ENCODE data around the gene SPAG16.
A peak's percentile ranks its signal among the peaks of the same experiment; 100 is the strongest.

Gene SPAG16

DNA sequence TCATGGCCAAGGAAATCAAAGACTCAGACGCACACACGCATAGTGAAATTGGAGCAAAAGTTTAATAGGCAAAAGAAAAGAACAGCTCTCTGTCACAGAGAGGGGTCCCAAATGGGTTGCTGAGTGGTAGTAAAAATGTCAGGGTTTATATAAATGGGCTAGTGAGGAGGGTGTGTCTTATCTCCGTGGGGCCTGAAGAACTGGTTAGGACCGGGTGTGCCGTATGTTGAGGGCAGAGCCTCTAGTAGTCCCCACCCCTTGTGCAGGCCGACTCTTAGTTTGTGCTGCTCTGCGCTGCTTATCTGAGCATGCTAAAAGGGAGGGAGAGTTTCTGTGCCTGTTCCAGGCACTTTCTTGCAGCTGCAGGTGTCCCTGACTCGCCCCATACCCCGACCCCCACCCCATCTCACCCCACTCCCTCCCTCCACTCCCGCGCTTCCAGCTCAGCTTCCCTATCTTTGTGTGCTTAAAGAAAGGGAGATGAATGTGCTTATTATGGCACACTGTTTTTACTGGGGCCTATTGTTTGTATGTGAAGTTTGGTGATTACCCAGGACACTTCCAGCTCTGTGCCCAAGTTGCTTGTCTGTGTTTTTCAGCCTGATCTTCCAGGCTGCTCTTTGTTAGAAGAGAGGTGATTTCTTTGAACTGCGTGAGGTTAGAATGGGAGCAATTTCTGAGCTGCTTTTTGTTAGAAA is 167.4 kb downstream of the SPAG16 start:
- TF ChIP-seq, protein P1, sequence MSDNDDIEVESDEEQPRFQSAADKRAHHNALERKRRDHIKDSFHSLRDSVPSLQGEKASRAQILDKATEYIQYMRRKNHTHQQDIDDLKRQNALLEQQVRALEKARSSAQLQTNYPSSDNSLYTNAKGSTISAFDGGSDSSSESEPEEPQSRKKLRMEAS (IDR thresholded peaks at IDR 0.05): no peak
- no peak for TF ChIP-seq USF1 (IDR thresholded peaks at IDR 0.05)
- TF ChIP-seq TEAD4 (IDR thresholded peaks at IDR 0.05): no peak
- TF ChIP-seq TAF1 (IDR thresholded peaks at IDR 0.05; ENCODE audit: low read depth): no peak

GRCh38 chr2:213455316-213456008 is 171.2 kb downstream of the SPAG16 start:
- no peak for TF ChIP-seq RAD21 (IDR thresholded peaks at IDR 0.05; ENCODE audit: low read depth)
- no peak for TF ChIP-seq YY1 (IDR thresholded peaks at IDR 0.05; ENCODE audit: low read depth)
- TF ChIP-seq TAF1 (IDR thresholded peaks at IDR 0.05; ENCODE audit: low read depth): no peak
- TF ChIP-seq TCF12 (IDR thresholded peaks at IDR 0.05; ENCODE audit: low read depth): no peak
- no peak for TF ChIP-seq ZBTB7A (IDR thresholded peaks at IDR 0.05; ENCODE audit: low read depth)
- no peak for TF ChIP-seq REST (IDR thresholded peaks at IDR 0.05; ENCODE audit: low read depth)
- TF ChIP-seq USF1 (IDR thresholded peaks at IDR 0.05): no peak
- no peak for TF ChIP-seq EGR1 (IDR thresholded peaks at IDR 0.05)
- TF ChIP-seq CREB1 (IDR thresholded peaks at IDR 0.05; ENCODE audit: low read depth): no peak
- TF ChIP-seq, protein P1 (IDR thresholded peaks at IDR 0.05): no peak

GRCh38 chr2:213475433-213475832 is 191.2 kb downstream of the SPAG16 start:
- TF ChIP-seq USF1 (IDR thresholded peaks at IDR 0.05): 0 out of 2 replicates have a peak, but pooled peaks have one; percentile 15
- TF ChIP-seq, protein P1 (IDR thresholded peaks at IDR 0.05): no peak

GRCh38 chr2:213476641-213477040 is 192.4 kb downstream of the SPAG16 start:
- TF ChIP-seq EP300 (IDR thresholded peaks at IDR 0.05; ENCODE audit: borderline replicate concordance): no peak
- TF ChIP-seq TEAD4 (IDR thresholded peaks at IDR 0.05): no peak
- TF ChIP-seq CEBPB (IDR thresholded peaks at IDR 0.05): no peak
- TF ChIP-seq USF1 (IDR thresholded peaks at IDR 0.05): no peak

GRCh38 chr2:213490087-213490486 is 205.8 kb downstream of the SPAG16 start:
- TF ChIP-seq RAD21 (IDR thresholded peaks at IDR 0.05; ENCODE audit: low read depth): 0 out of 2 replicates have a peak, but pooled peaks have one; percentile 25
- no peak for TF ChIP-seq TEAD4 (IDR thresholded peaks at IDR 0.05)

DNA sequence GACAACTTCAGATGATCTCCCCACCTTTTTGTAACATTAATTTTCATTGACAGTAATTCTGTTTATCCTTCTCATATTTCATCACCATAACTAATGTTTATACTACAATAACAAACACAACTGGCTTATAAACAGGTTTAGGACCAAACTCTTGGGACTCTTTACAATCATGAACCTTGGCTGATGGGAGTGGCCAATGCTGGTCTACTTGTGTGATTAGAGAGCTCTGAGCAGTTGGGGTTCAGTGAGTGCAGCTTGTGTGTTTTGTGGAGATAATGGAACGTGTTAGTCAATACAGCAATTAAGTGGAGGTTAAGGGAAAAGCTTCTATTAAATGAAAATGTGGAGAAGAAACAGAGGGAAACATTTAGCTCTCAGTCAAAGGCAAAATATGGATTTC is 207.1 kb downstream of the SPAG16 start:
- TF ChIP-seq, protein P1 (IDR thresholded peaks at IDR 0.05): no peak
- no peak for TF ChIP-seq FOXM1 (IDR thresholded peaks at IDR 0.05; ENCODE audit: borderline replicate concordance, low read depth)
- TF ChIP-seq RAD21 (IDR thresholded peaks at IDR 0.05; ENCODE audit: low read depth): no peak
- TF ChIP-seq TCF12 (IDR thresholded peaks at IDR 0.05; ENCODE audit: low read depth): no peak
- TF ChIP-seq CEBPB (IDR thresholded peaks at IDR 0.05): no peak

- TF ChIP-seq REST (IDR thresholded peaks at IDR 0.05; ENCODE audit: low read depth) (no peak), CEBPB (IDR thresholded peaks at IDR 0.05) (no peak), EP300 (IDR thresholded peaks at IDR 0.05; ENCODE audit: borderline replicate concordance) (no peak), YY1 (IDR thresholded peaks at IDR 0.05; ENCODE audit: low read depth) (no peak), CREB1 (IDR thresholded peaks at IDR 0.05; ENCODE audit: low read depth) (no peak), TEAD4 (IDR thresholded peaks at IDR 0.05) (no peak), FOXM1 (IDR thresholded peaks at IDR 0.05; ENCODE audit: borderline replicate concordance, low read depth) (no peak), USF1 (IDR thresholded peaks at IDR 0.05) (no peak)
Measured at GRCh38 chr2:213496226-213496625, 212.0 kb downstream of the SPAG16 start.

All from Ishikawa (cell line).